ENCODE measurements around the gene ST6GAL1.
"Not testable (repeated sequence)": the region's sequence is repeated elsewhere in the genome, so short reads cannot be mapped to it uniquely, and the experiment has no call there.

The ST6GAL1 gene

GRCh38 chr3:187051724-187052366 lies 121.5 kb downstream of the ST6GAL1 start:
- DNase-seq, result no peak

- not testable (repeated sequence) for DNase-seq
Measured at GRCh38 chr3:187052427-187052826, 122.1 kb downstream of the ST6GAL1 start.

GRCh38 chr3:187054433-187054832 lies 124.1 kb downstream of the ST6GAL1 start:
- not testable (repeated sequence) for DNase-seq

- DNase-seq, result not testable (repeated sequence)
Measured at GRCh38 chr3:187057803-187058202, 127.5 kb downstream of the ST6GAL1 start.

- no peak for DNase-seq
Measured at GRCh38 chr3:187061748-187062147, 131.4 kb downstream of the ST6GAL1 start.

- DNase-seq, result peak; percentile 23
Measured at GRCh38 chr3:187062526-187063177, 132.3 kb downstream of the ST6GAL1 start.

- DNase-seq, result no peak
Measured at GRCh38 chr3:187063286-187064121, 133.2 kb downstream of the ST6GAL1 start.

- no peak for DNase-seq
Measured at GRCh38 chr3:187064210-187065115, 134.1 kb downstream of the ST6GAL1 start.

- peak; percentile 30 for DNase-seq
Measured at GRCh38 chr3:187066228-187066995, 136.1 kb downstream of the ST6GAL1 start.

- no peak for DNase-seq
Measured at GRCh38 chr3:187068787-187069186, 138.5 kb downstream of the ST6GAL1 start.

- peak; percentile 22 for DNase-seq
Measured at GRCh38 chr3:187069857-187070516, 139.7 kb downstream of the ST6GAL1 start.

GRCh38 chr3:187072102-187072501 lies 141.8 kb downstream of the ST6GAL1 start:
- DNase-seq, result no peak

- DNase-seq, result no peak
Measured at GRCh38 chr3:187072511-187072910, 142.2 kb downstream of the ST6GAL1 start.

GRCh38 chr3:187073581-187074098 lies 143.3 kb downstream of the ST6GAL1 start:
- no peak for DNase-seq

- no peak for DNase-seq
Measured at GRCh38 chr3:187074846-187075245, 144.5 kb downstream of the ST6GAL1 start.

GRCh38 chr3:187076297-187076696 lies 146.0 kb downstream of the ST6GAL1 start:
- DNase-seq, result no peak

- DNase-seq, result no peak
Measured at GRCh38 chr3:187077085-187077484, 146.8 kb downstream of the ST6GAL1 start.

GRCh38 chr3:187077537-187077936 lies 147.2 kb downstream of the ST6GAL1 start:
- no peak for DNase-seq

GRCh38 chr3:187079090-187080022 lies 149.0 kb downstream of the ST6GAL1 start:
- no peak for DNase-seq
